Tibial nerve (tissue), 4 donors: ENCODE results near the gene SPC25. TPM values are rescaled to one million over a fixed set of nuclear protein-coding genes. Genes with fewer than 3 reads are reported as not detected.
"Not testable (repeated sequence)": the region's sequence is repeated elsewhere in the genome, so short reads cannot be mapped to it uniquely, and the experiment has no call there.

ENCODE experiments used
- DNase-seq, 2 donors: peaks; one replicate each; pipeline ENCODE4 v3.0.0-alpha.2; 2019; ENCODE audit warnings: low spot score in 2 of 2
- H3K27ac ChIP-seq, 4 donors: fragments of 200-600 bp; sonication (generic) in 3 of 4; one replicate each; pipeline ENCODE4 v1.5.1; 2017 to 2019; ENCODE audit warnings: mild to moderate bottlenecking in 1 of 4
- H3K27me3 ChIP-seq, 2 donors: fragments of 200-600 bp; sonication (generic) in 1 of 2; one replicate each; pipeline versions ENCODE4 v1.5.1 to v1.6.0; 2017 to 2019
- H3K36me3 ChIP-seq, 3 donors: fragments of 200-600 bp; sonication (generic); one replicate each; pipeline ENCODE4 v1.5.1; 2018 to 2019
- H3K4me1 ChIP-seq, 4 donors: fragments of 200-600 bp; sonication (generic) in 3 of 4; one replicate each; pipeline ENCODE4 v1.5.1; 2017 to 2019
- H3K4me3 ChIP-seq, 4 donors: fragments of 200-600 bp; sonication (generic) in 3 of 4; one replicate each; pipeline ENCODE4 v1.5.1; 2017 to 2019; ENCODE audit warnings: mild to moderate bottlenecking in 1 of 4, moderate library complexity in 1 of 4
- H3K9me3 ChIP-seq, 4 donors: fragments of 200-600 bp; sonication (generic) in 3 of 4; one replicate each; pipeline ENCODE4 v1.5.1; 2017 to 2019
- CTCF ChIP-seq, 5 experiments: fragments of 200-600 bp in 3 of 5; fragments of 450-650 bp in 2 of 5; sonication (generic) in 3 of 5; IDR thresholded peaks; one replicate each; pipeline ENCODE4 v1.5.1; 2016 to 2019; ENCODE audit warnings: antibody characterized with exemption in 5 of 5, mild to moderate bottlenecking in 3 of 5, moderate library complexity in 2 of 5
- EP300 ChIP-seq, 2 donors: sonication (generic); formaldehyde crosslinking; IDR thresholded peaks; one replicate each; pipeline ENCODE4 v1.6.1; 2017; ENCODE audit warnings: antibody characterized with exemption in 2 of 2, mild to moderate bottlenecking in 1 of 2
- POLR2A ChIP-seq, 2 donors: fragments of 450-650 bp; IDR thresholded peaks; one replicate each; pipeline ENCODE4 v1.6.1; 2017; ENCODE audit warnings: antibody characterized with exemption in 2 of 2, mild to moderate bottlenecking in 2 of 2, moderate library complexity in 2 of 2
- WGBS, 2 donors: methylation state at CpG; one replicate each; pipeline ENCODE4 v1.1.5; 2018; 5-methylcytosine and 5-hydroxymethylcytosine counted together
- total RNA-seq, 4 donors: library from RNA; depleted of rRNA; stranded (reverse); fragments of >200 nt; gene quantifications; one replicate each; pipeline ENCODE4 v1.1.0, GENCODE V29; 2016

The SPC25 gene
- total RNA-seq, 4 donors from 2014 or later, result not detected

GRCh38 chr2:168934826-168935225 is 44.6 kb upstream of the SPC25 start:
- TF ChIP-seq POLR2A (IDR thresholded peaks at IDR 0.05) (no peak), EP300 (IDR thresholded peaks at IDR 0.05) (no peak), CTCF (IDR thresholded peaks at IDR 0.05) (no peak)
- WGBS, 2 donors, result 80 to 84% methylated on average over 2 of the region's 2 CpGs
- Histone ChIP-seq H3K4me3 (no peak overlapping the region), H3K4me1 (no peaks in the 10 kb centered on the region), H3K27me3 (no peaks in the 10 kb centered on the region), H3K36me3 (no peaks in the 10 kb centered on the region), H3K9me3 (no peaks in the 10 kb centered on the region), H3K27ac (no peak overlapping the region)
- DNase-seq, result no peak

GRCh38 chr2:168932174-168932573 is 41.9 kb upstream of the SPC25 start:
- WGBS, 2 donors, result 93 to 94% methylated on average over 4 of the region's 4 CpGs
- DNase-seq, H3K27ac ChIP-seq, H3K4me1 ChIP-seq, H3K9me3 ChIP-seq, H3K36me3 ChIP-seq, H3K27me3 ChIP-seq, H3K4me3 ChIP-seq: not testable (repeated sequence)

- H3K4me3 ChIP-seq, result no peak overlapping the region
- 76 to 78% methylated on average over 1 of the region's 1 CpG for WGBS, 2 donors
- DNase-seq, result no peak
Measured at GRCh38 chr2:168930242-168930641, 40.0 kb upstream of the SPC25 start.

GRCh38 chr2:168929031-168929430 is 38.8 kb upstream of the SPC25 start:
- no peaks in the 10 kb centered on the region for H3K27me3 ChIP-seq
- no peaks in the 10 kb centered on the region for H3K9me3 ChIP-seq
- no peaks in the 10 kb centered on the region for H3K4me1 ChIP-seq
- TF ChIP-seq POLR2A (IDR thresholded peaks at IDR 0.05), result no peak
- no peak for TF ChIP-seq EP300 (IDR thresholded peaks at IDR 0.05)
- no peak for TF ChIP-seq CTCF (IDR thresholded peaks at IDR 0.05)
- H3K27ac ChIP-seq, result no peak overlapping the region
- no peak overlapping the region for H3K4me3 ChIP-seq
- H3K36me3 ChIP-seq, result no peaks in the 10 kb centered on the region
- DNase-seq, result no peak
- WGBS, 2 donors, result 34 to 36% methylated on average over 3 of the region's 3 CpGs

More at GRCh38 chr2:168930242-168930641, 40.0 kb upstream of the SPC25 start:
- Histone ChIP-seq H3K27ac (no peak overlapping the region), H3K9me3 (no peaks in the 10 kb centered on the region), H3K27me3 (no peaks in the 10 kb centered on the region), H3K36me3 (no peaks in the 10 kb centered on the region), H3K4me1 (no peaks in the 10 kb centered on the region)
- no peak for TF ChIP-seq POLR2A (IDR thresholded peaks at IDR 0.05)

- DNase-seq, result no peak
- 90 to 91% methylated on average over 3 of the region's 3 CpGs for WGBS, 2 donors
- Histone ChIP-seq H3K4me3 (no peak overlapping the region), H3K27ac (no peak overlapping the region), H3K36me3 (no peaks in the 10 kb centered on the region), H3K27me3 (no peaks in the 10 kb centered on the region), H3K9me3 (no peaks in the 10 kb centered on the region), H3K4me1 (no peaks in the 10 kb centered on the region)
- TF ChIP-seq EP300 (IDR thresholded peaks at IDR 0.05), result no peak
- TF ChIP-seq POLR2A (IDR thresholded peaks at IDR 0.05), result no peak
- TF ChIP-seq CTCF (IDR thresholded peaks at IDR 0.05), result no peak
Measured at GRCh38 chr2:168928113-168928831, 38.0 kb upstream of the SPC25 start.

- no peak overlapping the region for H3K4me3 ChIP-seq
Measured at GRCh38 chr2:168926621-168927386, 36.6 kb upstream of the SPC25 start.

More at GRCh38 chr2:168926621-168927386, 36.6 kb upstream of the SPC25 start:
- no peaks in the 10 kb centered on the region for H3K9me3 ChIP-seq
- no peaks in the 10 kb centered on the region for H3K4me1 ChIP-seq
- H3K27ac ChIP-seq, result no peak overlapping the region
- no peaks in the 10 kb centered on the region for H3K27me3 ChIP-seq
- TF ChIP-seq POLR2A (IDR thresholded peaks at IDR 0.05), result no peak
- no peak for TF ChIP-seq CTCF (IDR thresholded peaks at IDR 0.05)
- no peak for TF ChIP-seq EP300 (IDR thresholded peaks at IDR 0.05)
- DNase-seq, result no peak
- 80 to 84% methylated on average over 3 of the region's 3 CpGs for WGBS, 2 donors
- no peaks in the 10 kb centered on the region for H3K36me3 ChIP-seq
